ENCODE measurements around the gene SERINC5.

The SERINC5 gene

DNA sequence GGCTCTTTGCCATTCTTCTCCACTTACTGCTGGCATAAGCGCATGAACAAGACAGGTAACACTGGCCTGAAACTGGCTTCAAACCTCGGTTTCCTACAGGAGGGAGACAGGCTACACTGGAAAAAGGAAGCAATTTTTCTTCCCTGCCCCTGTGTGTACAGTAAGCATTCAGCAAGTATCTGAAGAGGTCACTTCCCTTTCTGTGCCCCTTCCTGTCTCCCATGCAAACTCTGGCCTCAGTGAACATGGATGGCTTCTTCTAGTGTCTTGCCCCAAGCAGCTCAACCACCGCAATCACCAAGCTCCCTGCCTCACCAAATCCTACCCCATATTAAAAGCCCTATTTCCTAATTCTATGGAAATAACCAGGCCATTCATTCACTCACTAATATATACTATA lies 42.4 kb downstream of the SERINC5 start:
- H2BK5ac ChIP-seq (ENCODE audit: low read length), result no peak overlapping the region
- no peak overlapping the region for H3K4ac ChIP-seq (ENCODE audit: low read length)
- H3K36me3 ChIP-seq (replicated peaks in 1 of 2; ENCODE audit: control insufficient read depth in 2 of 2, insufficient read depth in 2 of 2, low read length in 2 of 2), result no peaks in the 10 kb centered on the region
- no peak overlapping the region for H4K8ac ChIP-seq (ENCODE audit: low read depth, low read length)
- no peak overlapping the region for H3K18ac ChIP-seq (ENCODE audit: low read length)
- H2BK15ac ChIP-seq (ENCODE audit: low read length), result no peak overlapping the region
- no peak overlapping the region for H4K91ac ChIP-seq (ENCODE audit: low read depth, low read length, poor library complexity)
- no peak overlapping the region for H3K27ac ChIP-seq (replicated peaks; ENCODE audit: low read length)
- no peak overlapping the region for H3K4me3 ChIP-seq (ENCODE audit: low read length in 2 of 2)
- H3K9me3 ChIP-seq (replicated peaks in 1 of 2; ENCODE audit: control insufficient read depth in 2 of 2, insufficient read depth in 1 of 2, low read depth in 1 of 2, low read length in 2 of 2), result no peaks in the 10 kb centered on the region
- H3K27me3 ChIP-seq (ENCODE audit: control insufficient read depth in 3 of 3, insufficient read depth in 3 of 3, low read depth in 1 of 3, low read length in 3 of 3), result peaks cover 0 to 4% (median 0%) of the 10 kb centered on the region in 3 experiments
- no peak overlapping the region for H3K4me2 ChIP-seq (ENCODE audit: insufficient read depth, low read length, poor library complexity, severe bottlenecking)
- DNase-seq (ENCODE audit: low spot score), result no peak
- H3K4me1 ChIP-seq (ENCODE audit: control insufficient read depth in 2 of 2, insufficient read depth in 1 of 2, low read depth in 1 of 2, low read length in 2 of 2), result peaks cover 0 to 9% of the 10 kb centered on the region in 2 donors
- H2BK12ac ChIP-seq (ENCODE audit: low read length), result no peak overlapping the region
- H2BK120ac ChIP-seq (ENCODE audit: low read depth, low read length), result no peak overlapping the region
- peaks cover 4% of the 10 kb centered on the region for H3K79me1 ChIP-seq (ENCODE audit: low read depth, low read length)
- WGBS, 2 donors (ENCODE audit: extremely low coverage in 2 of 2, insufficient read length in 2 of 2, insufficient replicate concordance in 1 of 2), result no CpG with 5 or more reads among the region's 3 CpGs
- no peak overlapping the region for H3K9ac ChIP-seq (ENCODE audit: low read depth, low read length, poor library complexity)
- no peak overlapping the region for H3K14ac ChIP-seq (ENCODE audit: low read length)
- no peak overlapping the region for H2AK5ac ChIP-seq (ENCODE audit: low read depth, low read length)
- no peak overlapping the region for H2AFZ ChIP-seq (ENCODE audit: low read length)
- no peak overlapping the region for H3K23ac ChIP-seq (ENCODE audit: low read depth, low read length, poor library complexity)

- WGBS, 2 donors (ENCODE audit: extremely low coverage in 2 of 2, insufficient read length in 2 of 2, insufficient replicate concordance in 1 of 2), result no CpG with 5 or more reads among the region's 2 CpGs
- Histone ChIP-seq H2BK15ac (ENCODE audit: low read length) (no peak overlapping the region), H3K18ac (ENCODE audit: low read length) (no peak overlapping the region), H3K27ac (replicated peaks; ENCODE audit: low read length) (no peak overlapping the region), H2BK12ac (ENCODE audit: low read length) (no peak overlapping the region), H2AK5ac (ENCODE audit: low read depth, low read length) (no peak overlapping the region), H3K4me2 (ENCODE audit: insufficient read depth, low read length, poor library complexity, severe bottlenecking) (no peak overlapping the region), H3K36me3 (replicated peaks in 1 of 2; ENCODE audit: control insufficient read depth in 2 of 2, insufficient read depth in 2 of 2, low read length in 2 of 2) (no peaks in the 10 kb centered on the region), H3K4ac (ENCODE audit: low read length) (no peak overlapping the region), H3K9me3 (replicated peaks in 1 of 2; ENCODE audit: control insufficient read depth in 2 of 2, insufficient read depth in 1 of 2, low read depth in 1 of 2, low read length in 2 of 2) (no peaks in the 10 kb centered on the region), H2BK5ac (ENCODE audit: low read length) (no peak overlapping the region), H3K79me1 (ENCODE audit: low read depth, low read length) (peaks cover 3% of the 10 kb centered on the region), H3K23ac (ENCODE audit: low read depth, low read length, poor library complexity) (no peak overlapping the region), H3K14ac (ENCODE audit: low read length) (no peak overlapping the region), H2AFZ (ENCODE audit: low read length) (no peak overlapping the region), H3K27me3 (ENCODE audit: control insufficient read depth in 3 of 3, insufficient read depth in 3 of 3, low read depth in 1 of 3, low read length in 3 of 3) (peaks cover 0 to 4% (median 0%) of the 10 kb centered on the region in 3 experiments), H3K4me3 (ENCODE audit: low read length in 2 of 2) (no peak overlapping the region), H4K8ac (ENCODE audit: low read depth, low read length) (no peak overlapping the region), H3K4me1 (ENCODE audit: control insufficient read depth in 2 of 2, insufficient read depth in 1 of 2, low read depth in 1 of 2, low read length in 2 of 2) (peaks cover 0 to 8% of the 10 kb centered on the region in 2 donors), H3K9ac (ENCODE audit: low read depth, low read length, poor library complexity) (no peak overlapping the region), H4K91ac (ENCODE audit: low read depth, low read length, poor library complexity) (no peak overlapping the region), H2BK120ac (ENCODE audit: low read depth, low read length) (no peak overlapping the region)
- no peak for DNase-seq (ENCODE audit: low spot score)
Measured at GRCh38 chr5:80212171-80212667, 43.6 kb downstream of the SERINC5 start.

DNA sequence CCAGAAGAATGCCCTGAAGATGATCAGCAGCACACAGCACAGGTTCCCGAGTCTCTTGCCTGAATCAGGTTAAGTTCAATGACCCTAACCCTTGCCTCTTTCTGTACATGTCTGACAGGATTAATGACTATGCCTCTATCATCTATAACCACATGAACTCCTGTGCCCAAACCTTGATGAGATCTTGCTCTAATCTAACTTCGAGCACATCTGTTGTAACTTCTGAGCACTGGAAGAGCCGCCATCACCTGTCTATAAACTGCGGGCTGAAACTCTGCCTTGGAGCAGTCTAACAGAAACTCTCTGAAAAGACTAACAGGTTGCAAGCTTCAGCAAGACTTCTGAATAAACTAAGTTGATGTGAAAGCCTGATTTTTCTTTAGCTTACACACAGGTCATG lies 44.5 kb downstream of the SERINC5 start:
- Histone ChIP-seq H2AFZ (ENCODE audit: low read length) (no peak overlapping the region), H2BK120ac (ENCODE audit: low read depth, low read length) (no peak overlapping the region), H4K8ac (ENCODE audit: low read depth, low read length) (no peak overlapping the region), H3K27ac (replicated peaks; ENCODE audit: low read length) (no peak overlapping the region), H3K36me3 (replicated peaks in 1 of 2; ENCODE audit: control insufficient read depth in 2 of 2, insufficient read depth in 2 of 2, low read length in 2 of 2) (no peaks in the 10 kb centered on the region), H3K9ac (ENCODE audit: low read depth, low read length, poor library complexity) (no peak overlapping the region), H3K18ac (ENCODE audit: low read length) (no peak overlapping the region), H3K23ac (ENCODE audit: low read depth, low read length, poor library complexity) (no peak overlapping the region), H3K4me1 (ENCODE audit: control insufficient read depth in 2 of 2, insufficient read depth in 1 of 2, low read depth in 1 of 2, low read length in 2 of 2) (peaks cover 0 to 9% of the 10 kb centered on the region in 2 donors), H2BK15ac (ENCODE audit: low read length) (no peak overlapping the region), H4K91ac (ENCODE audit: low read depth, low read length, poor library complexity) (no peak overlapping the region), H3K14ac (ENCODE audit: low read length) (no peak overlapping the region), H3K27me3 (ENCODE audit: control insufficient read depth in 3 of 3, insufficient read depth in 3 of 3, low read depth in 1 of 3, low read length in 3 of 3) (peaks cover 0 to 4% (median 0%) of the 10 kb centered on the region in 3 experiments), H3K79me1 (ENCODE audit: low read depth, low read length) (peaks cover 3% of the 10 kb centered on the region), H3K4me2 (ENCODE audit: insufficient read depth, low read length, poor library complexity, severe bottlenecking) (no peak overlapping the region), H3K9me3 (replicated peaks in 1 of 2; ENCODE audit: control insufficient read depth in 2 of 2, insufficient read depth in 1 of 2, low read depth in 1 of 2, low read length in 2 of 2) (no peaks in the 10 kb centered on the region), H2AK5ac (ENCODE audit: low read depth, low read length) (no peak overlapping the region), H3K4me3 (ENCODE audit: low read length in 2 of 2) (no peak overlapping the region), H2BK12ac (ENCODE audit: low read length) (no peak overlapping the region), H2BK5ac (ENCODE audit: low read length) (no peak overlapping the region), H3K4ac (ENCODE audit: low read length) (no peak overlapping the region)
- WGBS, 2 donors (ENCODE audit: extremely low coverage in 2 of 2, insufficient read length in 2 of 2, insufficient replicate concordance in 1 of 2), result no CpG with 5 or more reads among the region's 4 CpGs
- no peak for DNase-seq (ENCODE audit: low spot score)

GRCh38 chr5:80210014-80210413 lies 45.8 kb downstream of the SERINC5 start:
- H3K18ac ChIP-seq (ENCODE audit: low read length), result no peak overlapping the region
- H2AFZ ChIP-seq (ENCODE audit: low read length), result no peak overlapping the region
- peaks cover 0 to 7% of the 10 kb centered on the region in 2 donors for H3K9me3 ChIP-seq (replicated peaks in 1 of 2; ENCODE audit: control insufficient read depth in 2 of 2, insufficient read depth in 1 of 2, low read depth in 1 of 2, low read length in 2 of 2)
- H3K4ac ChIP-seq (ENCODE audit: low read length), result no peak overlapping the region
- H2BK120ac ChIP-seq (ENCODE audit: low read depth, low read length), result no peak overlapping the region
- no peak overlapping the region for H3K4me3 ChIP-seq (ENCODE audit: low read length in 2 of 2)
- H2BK5ac ChIP-seq (ENCODE audit: low read length), result no peak overlapping the region
- DNase-seq (ENCODE audit: low spot score), result no peak
- H2BK12ac ChIP-seq (ENCODE audit: low read length), result no peak overlapping the region
- no peaks in the 10 kb centered on the region for H3K36me3 ChIP-seq (replicated peaks in 1 of 2; ENCODE audit: control insufficient read depth in 2 of 2, insufficient read depth in 2 of 2, low read length in 2 of 2)
- H3K27me3 ChIP-seq (ENCODE audit: control insufficient read depth in 3 of 3, insufficient read depth in 3 of 3, low read depth in 1 of 3, low read length in 3 of 3), result peaks cover 0 to 4% (median 0%) of the 10 kb centered on the region in 3 experiments
- no peak overlapping the region for H3K9ac ChIP-seq (ENCODE audit: low read depth, low read length, poor library complexity)
- no peak overlapping the region for H3K27ac ChIP-seq (replicated peaks; ENCODE audit: low read length)
- no peak overlapping the region for H4K8ac ChIP-seq (ENCODE audit: low read depth, low read length)
- H3K23ac ChIP-seq (ENCODE audit: low read depth, low read length, poor library complexity), result no peak overlapping the region
- H4K91ac ChIP-seq (ENCODE audit: low read depth, low read length, poor library complexity), result no peak overlapping the region
- no peak overlapping the region for H2AK5ac ChIP-seq (ENCODE audit: low read depth, low read length)
- peaks cover 0 to 18% of the 10 kb centered on the region in 2 donors for H3K4me1 ChIP-seq (ENCODE audit: control insufficient read depth in 2 of 2, insufficient read depth in 1 of 2, low read depth in 1 of 2, low read length in 2 of 2)
- no peak overlapping the region for H3K4me2 ChIP-seq (ENCODE audit: insufficient read depth, low read length, poor library complexity, severe bottlenecking)
- WGBS, 2 donors (ENCODE audit: extremely low coverage in 2 of 2, insufficient read length in 2 of 2, insufficient replicate concordance in 1 of 2), result no CpG with 5 or more reads among the region's 6 CpGs
- peaks cover 5% of the 10 kb centered on the region for H3K79me1 ChIP-seq (ENCODE audit: low read depth, low read length)
- no peak overlapping the region for H3K14ac ChIP-seq (ENCODE audit: low read length)
- H2BK15ac ChIP-seq (ENCODE audit: low read length), result no peak overlapping the region

Measured in neuronal stem cell (in vitro differentiated cells).